ENCODE measurements around the gene YKT6. TPM values are rescaled to one million over a fixed set of nuclear protein-coding genes. Genes with fewer than 3 reads are reported as not detected.

YKT6 gene
- total RNA-seq, 1 donor from 2014 or later = 92.8 TPM

DNA sequence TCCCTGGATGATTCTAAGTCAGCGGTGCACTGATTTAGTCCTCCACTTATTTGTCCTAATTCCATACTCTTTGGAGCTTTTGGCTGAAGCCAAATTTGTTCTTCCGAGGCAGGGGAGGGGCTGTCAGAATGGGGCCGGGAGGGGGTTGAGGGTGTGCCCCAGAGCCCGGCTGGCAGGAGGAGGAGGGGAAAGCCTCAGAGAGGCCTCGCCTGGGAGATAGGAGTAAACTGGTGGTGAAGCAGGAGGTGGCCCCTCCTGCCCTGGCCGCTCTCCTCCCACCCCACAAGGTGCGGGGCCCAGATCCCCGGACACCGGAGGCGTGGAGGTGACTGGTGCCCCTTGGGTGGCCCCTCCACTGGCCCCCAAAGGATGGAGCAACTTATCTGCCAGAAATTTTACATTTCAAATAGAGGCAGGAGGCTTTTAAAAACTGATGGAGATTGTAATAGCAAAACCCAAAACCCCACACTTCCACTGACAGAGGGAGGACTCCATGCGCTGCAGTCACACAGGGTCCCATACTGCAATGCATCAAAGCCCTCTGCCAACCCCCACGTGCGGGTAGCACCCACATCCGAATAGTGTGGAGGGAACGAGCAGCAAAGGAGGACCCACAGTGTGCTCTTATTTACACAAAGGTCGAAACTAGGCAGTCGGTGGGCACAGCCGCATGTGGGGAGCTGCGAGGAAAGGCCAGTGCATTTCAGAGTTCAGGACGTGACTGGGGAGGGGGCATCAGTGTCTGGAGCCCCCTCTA is 62.7 kb downstream of the YKT6 start:
- H3K4me3 Mint-ChIP-seq = no peak overlapping the region
- no peak for DNase-seq
- peaks cover 17% of the 10 kb centered on the region for H3K4me1 Mint-ChIP-seq
- intact Hi-C loops (cut with micrococcal nuclease) = no loop called here
- H3K27ac Mint-ChIP-seq = no peak overlapping the region
- H3K27me3 Mint-ChIP-seq = peaks cover 4% of the 10 kb centered on the region
- no peaks in the 10 kb centered on the region for H3K36me3 Mint-ChIP-seq (ENCODE audit: low read depth)
- no peaks in the 10 kb centered on the region for H3K9me3 Mint-ChIP-seq

Other genes with a start within 250 kb of the YKT6 start
- not detected in 2 replicates for gene SPDYE1, start 203.1 kb upstream of the YKT6 start, total RNA-seq
- gene DBNL, start 156.3 kb upstream of the YKT6 start, total RNA-seq = 127 and 131 TPM in 2 replicates
- 0.42 TPM in 1 of 2 replicates, not detected in the other for gene PGAM2, start 135.4 kb upstream of the YKT6 start, total RNA-seq
- gene POLM, start 118.4 kb upstream of the YKT6 start, total RNA-seq = 39.3 and 41.9 TPM in 2 replicates
- 21.6 and 22.2 TPM in 2 replicates for gene AEBP1, start 96.6 kb upstream of the YKT6 start, total RNA-seq
- 259 and 286 TPM in 2 replicates for gene POLD2, start 77.4 kb upstream of the YKT6 start, total RNA-seq
- not detected in 2 replicates for gene MYL7, start 59.6 kb upstream of the YKT6 start, total RNA-seq
- 1.7 and 2.0 TPM in 2 replicates for gene GCK, start 11.5 kb upstream of the YKT6 start, total RNA-seq
- gene CAMK2B, start 124.6 kb downstream of the YKT6 start, total RNA-seq = 1.3 and 1.6 TPM in 2 replicates

Measured in activated CD4-positive, alpha-beta T cell treated with anti-CD3 and anti-CD28 coated beads, Interleukin-2, amount 10 ng/mL, durations not matched to agents 24 days and 14 days (primary cell).